PC-3 (cell line): ENCODE data around the gene DEFB125. TPM values are rescaled to one million over a fixed set of nuclear protein-coding genes. Genes with fewer than 3 reads are reported as not detected.

Experiments used
- ATAC-seq: fragments of 200-7000 bp; cut with Tn5 transposase; 2 replicates; pipeline ENCODE4 v1.9.1; 2020; ENCODE audit warnings: mild to moderate bottlenecking, moderate library complexity
- BruUV-seq: library from RNA; stranded (reverse); fragments of 400-500 nt; replicated peaks from 2 replicates; lab custom pipeline; 2021; lab: Mats Ljungman, UMichigan
- CTCF ChIA-PET: fragments of 300-600 bp; sonication (Branson Sonifier 250); formaldehyde crosslinking; loops from one replicate; lab custom pipeline; 2022; ENCODE audit warnings: antibody characterized with exemption; lab: Charles Lee
- POLR2A ChIA-PET: fragments of 300-600 bp; sonication (Branson Sonifier 250); formaldehyde crosslinking; loops from one replicate; lab custom pipeline; 2022; ENCODE audit warnings: antibody characterized with exemption; ENCODE audit not compliant: unreplicated experiment; lab: Charles Lee
- DNase-seq: peaks from one replicate; pipeline ENCODE4 v3.0.0-alpha.2; 2015
- H2AFZ ChIP-seq: fragments of 300-600 bp; sonication (generic); 2 replicates; pipeline ENCODE4 v1.6.0; 2016; ENCODE audit warnings: antibody characterized with exemption, low read length
- H3F3A ChIP-seq: fragments of 300-600 bp; sonication (generic); one replicate; pipeline ENCODE4 v1.6.0; 2017; ENCODE audit warnings: antibody characterized with exemption, low read length, control low read depth, mild to moderate bottlenecking; ENCODE audit not compliant: unreplicated experiment
- H3K27ac ChIP-seq: fragments of 300-600 bp; sonication (generic); 2 replicates; pipeline ENCODE4 v1.5.1; 2016; ENCODE audit warnings: mild to moderate bottlenecking, low read length
- H3K27me3 ChIP-seq: fragments of 300-600 bp; sonication (generic); 2 replicates; pipeline ENCODE4 v1.6.1; 2016; ENCODE audit warnings: low read length, mixed read lengths
- H3K36me3 ChIP-seq: fragments of 300-600 bp; sonication (generic); 2 replicates; pipeline ENCODE4 v1.6.1; 2016; ENCODE audit warnings: low read depth, mixed run types, low read length, mixed read lengths
- H3K4me1 ChIP-seq: fragments of 300-600 bp; sonication (generic); 2 replicates; pipeline ENCODE4 v1.5.1; 2016; ENCODE audit warnings: low read length; ENCODE audit not compliant: insufficient read depth
- H3K4me2 ChIP-seq: fragments of 300-600 bp; sonication (generic); 2 replicates; pipeline ENCODE4 v1.6.0; 2016; ENCODE audit warnings: low read length
- H3K4me3 ChIP-seq: fragments of 300-600 bp; sonication (generic); 2 replicates; pipeline ENCODE4 v1.5.1; 2016; ENCODE audit warnings: mild to moderate bottlenecking, low read length, mixed read lengths
- H3K79me2 ChIP-seq: fragments of 300-600 bp; sonication (generic); 2 replicates; pipeline ENCODE4 v1.6.1; 2017; ENCODE audit warnings: low read length, mixed read lengths
- H3K9ac ChIP-seq: fragments of 300-600 bp; sonication (generic); 2 replicates; pipeline ENCODE4 v1.6.0; 2016; ENCODE audit warnings: mild to moderate bottlenecking, low read length
- H3K9me2 ChIP-seq: fragments of 300-600 bp; sonication (generic); replicated peaks from 2 replicates; pipeline ENCODE4 v1.6.1; 2016; ENCODE audit warnings: mixed run types, low read length, mixed read lengths
- H3K9me3 ChIP-seq: fragments of 300-600 bp; sonication (generic); 2 replicates; pipeline ENCODE4 v1.6.1; 2016; ENCODE audit warnings: low read length, mixed read lengths
- H4K20me1 ChIP-seq: fragments of 300-600 bp; sonication (generic); 2 replicates; pipeline ENCODE4 v1.6.1; 2016; ENCODE audit warnings: low read length, mixed read lengths
- EZH2 ChIP-seq: fragments of 300-600 bp; sonication (generic); IDR thresholded peaks from one replicate; pipeline ENCODE4 v1.6.1; 2017; ENCODE audit warnings: antibody characterized with exemption, mild to moderate bottlenecking, low read length; ENCODE audit not compliant: unreplicated experiment
- EZH2phosphoT487 ChIP-seq: fragments of 300-600 bp; sonication (generic); IDR thresholded peaks from 2 replicates; pipeline ENCODE4 v1.6.1; 2018; ENCODE audit warnings: mild to moderate bottlenecking, antibody characterized with exemption, low read length, borderline replicate concordance
- intact Hi-C: fragments of 100-400 bp; cut with micrococcal nuclease; formaldehyde crosslinking; loops from 2 replicates; pipeline ENCODE4 v1.9.0; 2023
- total RNA-seq: library from RNA; depleted of rRNA; stranded (reverse); fragments of >200 nt; gene quantifications from 2 replicates; pipeline ENCODE4 v1.2.3, GENCODE V29; 2014
- TF ChIP-seq, protein P1 (sequence below): fragments of 300-600 bp; sonication (generic); conservative IDR thresholded peaks from 2 replicates; pipeline ENCODE4 v1.5.1; 2017; ENCODE audit warnings: antibody characterized with exemption, low read depth, mild to moderate bottlenecking, low read length

The DEFB125 gene
- total RNA-seq, 1 experiment from 2014 or later = not detected

DNA sequence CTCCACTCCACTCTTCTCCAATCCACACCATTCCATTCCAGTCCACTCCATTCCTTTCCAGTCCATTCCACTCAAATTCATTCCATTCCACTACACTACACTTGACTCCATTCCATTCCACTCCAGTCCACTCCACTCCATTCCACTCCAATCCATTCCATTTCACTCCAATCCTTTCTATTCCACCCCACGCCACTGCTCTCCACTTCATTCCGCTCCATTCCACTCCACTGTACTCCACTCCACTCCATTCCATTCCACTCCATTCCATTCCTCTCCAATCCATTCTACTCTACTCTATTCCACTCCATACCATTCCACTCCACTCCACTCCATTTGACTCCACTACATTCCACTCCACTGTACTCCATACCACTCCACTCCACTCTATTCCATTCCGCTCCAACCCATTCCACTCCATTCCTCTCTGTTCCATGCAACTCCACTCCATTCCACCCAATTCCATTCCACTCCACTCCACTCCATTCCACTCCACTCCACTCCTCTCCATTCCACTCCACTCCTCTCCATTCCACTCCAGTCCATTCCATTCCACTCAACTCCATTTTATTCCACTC, 23.4 kb upstream of the DEFB125 start:
- no peaks in the 10 kb centered on the region for H3K4me1 ChIP-seq
- DNase-seq (no peak), ATAC-seq (no peak)
- no peaks in the 10 kb centered on the region for H3K36me3 ChIP-seq
- intact Hi-C loops = no loop called here
- peaks cover 13% of the 10 kb centered on the region for H3K27me3 ChIP-seq
- no peaks in the 10 kb centered on the region for H3F3A ChIP-seq
- BruUV-seq = no TSS peak
- H3K9me3 ChIP-seq = peaks cover 31% of the 10 kb centered on the region; the same call in 1 of the 2 replicates
- H3K9ac ChIP-seq = no peak overlapping the region
- no peaks in the 10 kb centered on the region for H3K79me2 ChIP-seq
- CTCF ChIA-PET = no interaction called here
- no peaks in the 10 kb centered on the region for H4K20me1 ChIP-seq
- H2AFZ ChIP-seq = no peak overlapping the region
- TF ChIP-seq, protein P1, sequence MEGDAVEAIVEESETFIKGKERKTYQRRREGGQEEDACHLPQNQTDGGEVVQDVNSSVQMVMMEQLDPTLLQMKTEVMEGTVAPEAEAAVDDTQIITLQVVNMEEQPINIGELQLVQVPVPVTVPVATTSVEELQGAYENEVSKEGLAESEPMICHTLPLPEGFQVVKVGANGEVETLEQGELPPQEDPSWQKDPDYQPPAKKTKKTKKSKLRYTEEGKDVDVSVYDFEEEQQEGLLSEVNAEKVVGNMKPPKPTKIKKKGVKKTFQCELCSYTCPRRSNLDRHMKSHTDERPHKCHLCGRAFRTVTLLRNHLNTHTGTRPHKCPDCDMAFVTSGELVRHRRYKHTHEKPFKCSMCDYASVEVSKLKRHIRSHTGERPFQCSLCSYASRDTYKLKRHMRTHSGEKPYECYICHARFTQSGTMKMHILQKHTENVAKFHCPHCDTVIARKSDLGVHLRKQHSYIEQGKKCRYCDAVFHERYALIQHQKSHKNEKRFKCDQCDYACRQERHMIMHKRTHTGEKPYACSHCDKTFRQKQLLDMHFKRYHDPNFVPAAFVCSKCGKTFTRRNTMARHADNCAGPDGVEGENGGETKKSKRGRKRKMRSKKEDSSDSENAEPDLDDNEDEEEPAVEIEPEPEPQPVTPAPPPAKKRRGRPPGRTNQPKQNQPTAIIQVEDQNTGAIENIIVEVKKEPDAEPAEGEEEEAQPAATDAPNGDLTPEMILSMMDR = no peak
- TF ChIP-seq EZH2 (no peak), EZH2phosphoT487 (no peak)
- H3K4me2 ChIP-seq = no peak overlapping the region
- POLR2A ChIA-PET = no interaction called here
- H3K27ac ChIP-seq = no peak overlapping the region
- H3K9me2 ChIP-seq = no peaks in the 10 kb centered on the region
- H3K4me3 ChIP-seq = no peak overlapping the region

DNA sequence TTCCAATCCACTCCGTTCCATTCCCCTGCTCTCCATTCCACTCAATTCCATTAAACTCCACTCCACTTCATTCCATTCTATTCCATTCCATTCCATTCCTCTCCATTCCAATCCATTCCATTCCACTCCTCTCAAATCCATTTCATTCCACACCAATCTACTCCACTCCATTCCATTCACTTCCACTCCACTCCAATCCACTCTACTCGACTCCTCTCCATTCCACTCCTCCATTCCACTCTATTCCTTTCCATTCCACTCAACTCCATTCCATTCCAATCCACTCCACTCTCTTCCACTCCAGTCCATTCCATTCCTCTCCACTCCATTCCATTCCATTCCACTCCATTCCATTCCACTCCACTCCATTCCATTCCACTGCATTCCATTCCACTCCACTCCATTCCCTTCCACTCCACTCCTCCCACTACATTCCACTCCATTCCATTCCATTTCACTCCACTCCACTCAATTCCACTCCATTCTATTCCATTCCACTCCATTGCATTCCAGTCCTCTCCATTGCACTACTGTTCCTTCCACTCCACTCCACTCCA, 22.6 kb upstream of the DEFB125 start:
- peaks cover 17% of the 10 kb centered on the region for H3K27me3 ChIP-seq
- no peaks in the 10 kb centered on the region for H3F3A ChIP-seq
- H3K4me2 ChIP-seq = no peak overlapping the region
- no peaks in the 10 kb centered on the region for H3K79me2 ChIP-seq
- DNase-seq (no peak), ATAC-seq (no peak)
- no peak overlapping the region for H3K27ac ChIP-seq
- H3K9ac ChIP-seq = no peak overlapping the region
- H3K9me2 ChIP-seq = no peaks in the 10 kb centered on the region
- POLR2A ChIA-PET = no interaction called here
- CTCF ChIA-PET = no interaction called here
- H2AFZ ChIP-seq = no peak overlapping the region
- intact Hi-C loops = no loop called here
- TF ChIP-seq EZH2phosphoT487 (no peak), EZH2 (no peak)
- TF ChIP-seq, protein P1 = no peak
- H4K20me1 ChIP-seq = no peaks in the 10 kb centered on the region
- no peaks in the 10 kb centered on the region for H3K36me3 ChIP-seq
- no peak overlapping the region for H3K4me3 ChIP-seq
- BruUV-seq = no TSS peak
- peaks cover 31% of the 10 kb centered on the region; the same call in 1 of the 2 replicates for H3K9me3 ChIP-seq
- H3K4me1 ChIP-seq = no peaks in the 10 kb centered on the region

DNA sequence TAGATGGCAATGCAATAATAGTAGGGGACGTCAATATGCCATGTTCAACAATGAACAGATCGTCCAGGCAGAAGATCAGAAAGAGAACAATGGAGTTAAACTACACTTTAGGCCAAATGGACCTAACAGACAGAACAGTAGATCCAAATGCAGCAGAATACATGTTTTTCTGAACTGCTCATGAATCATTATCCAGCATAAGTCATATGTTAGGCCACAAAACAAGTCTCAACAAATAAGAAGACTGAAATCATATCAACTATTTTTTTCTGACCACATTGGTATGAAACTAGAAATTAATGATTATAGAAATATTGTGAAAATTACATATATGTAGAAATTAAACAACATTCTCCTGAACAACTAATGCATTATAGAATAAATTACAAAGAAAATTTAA, 10.2 kb upstream of the DEFB125 start:
- POLR2A ChIA-PET = no interaction called here
- no peak overlapping the region for H3K9ac ChIP-seq
- H3K9me3 ChIP-seq = no peaks in the 10 kb centered on the region
- H3K27me3 ChIP-seq = peaks cover 28% of the 10 kb centered on the region
- CTCF ChIA-PET = no interaction called here
- no peaks in the 10 kb centered on the region for H3F3A ChIP-seq
- no peak for ATAC-seq
- no peaks in the 10 kb centered on the region for H3K4me1 ChIP-seq
- TF ChIP-seq, protein P1 = no peak
- TF ChIP-seq EZH2 (no peak), EZH2phosphoT487 (no peak)
- H3K27ac ChIP-seq = no peak overlapping the region
- H4K20me1 ChIP-seq = no peaks in the 10 kb centered on the region
- H3K36me3 ChIP-seq = no peaks in the 10 kb centered on the region
- no peak overlapping the region for H3K4me3 ChIP-seq
- H3K4me2 ChIP-seq = no peak overlapping the region
- H2AFZ ChIP-seq = no peak overlapping the region
- no TSS peak for BruUV-seq
- no peak for DNase-seq
- no peaks in the 10 kb centered on the region for H3K79me2 ChIP-seq
- H3K9me2 ChIP-seq = no peaks in the 10 kb centered on the region
- intact Hi-C loops = no loop called here
